NCI-H446 (cell line): Measurements from ENCODE around the gene DNMT1.

Experiments
- DNase-seq, 2 experiments: peaks; one replicate each; lab custom pipeline; 2025; lab: John Stamatoyannopoulos, UW

Gene DNMT1

GRCh38 chr19:10141479-10141878 lies 53.3 kb downstream of the DNMT1 start:
- no peak for DNase-seq

GRCh38 chr19:10139952-10140351 lies 54.8 kb downstream of the DNMT1 start:
- no peak for DNase-seq

DNA sequence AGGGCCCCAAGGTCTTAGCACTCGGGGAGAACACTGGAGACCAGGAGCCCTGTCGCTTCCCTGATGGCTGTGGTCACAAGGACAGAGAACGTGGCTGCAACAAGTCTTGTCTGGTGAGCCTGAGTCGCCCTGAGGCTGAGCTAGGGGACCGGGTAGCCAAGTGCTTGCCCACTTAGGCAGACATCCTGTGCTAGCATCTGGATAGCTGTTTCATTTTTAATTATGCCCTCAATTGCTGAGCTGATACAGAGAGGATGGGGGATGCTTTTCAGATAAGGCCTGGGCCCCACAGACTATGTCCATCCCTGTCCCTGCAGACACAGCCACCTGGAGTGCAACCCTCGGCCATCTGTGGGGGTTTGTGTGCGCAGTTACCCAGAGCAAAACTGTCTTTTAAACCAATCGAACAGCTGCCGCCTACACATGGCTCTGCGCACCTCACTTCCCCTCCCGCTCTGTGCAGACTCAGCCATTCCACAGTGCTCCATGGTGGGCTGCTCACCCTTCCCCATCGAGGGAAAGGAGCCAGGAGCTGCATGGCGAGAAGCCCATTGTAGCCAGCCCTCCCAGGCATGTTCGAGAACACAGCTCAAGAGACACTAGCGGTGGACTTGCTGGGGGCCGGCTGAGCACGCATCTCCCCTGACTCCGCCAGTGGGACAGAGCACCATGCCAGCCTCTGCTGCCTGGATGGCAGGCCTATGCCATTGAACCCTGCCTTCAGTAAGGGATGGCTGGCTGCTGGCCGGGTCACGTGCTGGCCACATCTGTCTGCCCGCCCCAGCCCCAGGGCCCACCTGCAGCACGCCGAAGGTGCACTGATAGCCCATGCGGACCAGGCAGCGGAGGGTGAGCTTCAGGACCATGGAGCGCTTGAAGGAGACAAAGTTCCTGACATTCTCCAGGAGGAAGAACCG lies 55.6 kb downstream of the DNMT1 start:
- no peak for DNase-seq

GRCh38 chr19:10137751-10138682 lies 56.7 kb downstream of the DNMT1 start:
- DNase-seq = no peak

DNA sequence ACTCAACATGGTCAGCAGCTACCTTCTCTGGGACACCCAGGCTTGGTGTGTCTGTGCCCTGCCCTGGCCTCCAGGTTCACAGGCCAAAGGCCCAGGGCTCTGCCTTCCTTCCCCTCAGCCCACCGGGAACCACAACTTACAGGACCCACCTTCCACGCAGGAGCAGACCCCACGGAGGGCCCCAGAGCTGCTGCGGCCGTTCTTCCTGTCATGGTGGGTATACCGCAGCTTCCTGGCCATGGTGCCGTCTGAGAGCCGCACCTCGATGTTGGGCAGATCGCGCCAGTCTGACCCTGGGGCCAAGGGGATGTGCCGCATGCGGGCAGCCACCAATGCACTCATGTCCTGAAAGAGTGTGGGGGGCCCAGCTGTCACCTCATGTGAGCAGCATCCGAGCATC lies 57.8 kb downstream of the DNMT1 start:
- DNase-seq = no peak

- DNase-seq = no peak
These were observed 59.0 kb downstream of the DNMT1 start for GRCh38 chr19:10135551-10136334.

DNA sequence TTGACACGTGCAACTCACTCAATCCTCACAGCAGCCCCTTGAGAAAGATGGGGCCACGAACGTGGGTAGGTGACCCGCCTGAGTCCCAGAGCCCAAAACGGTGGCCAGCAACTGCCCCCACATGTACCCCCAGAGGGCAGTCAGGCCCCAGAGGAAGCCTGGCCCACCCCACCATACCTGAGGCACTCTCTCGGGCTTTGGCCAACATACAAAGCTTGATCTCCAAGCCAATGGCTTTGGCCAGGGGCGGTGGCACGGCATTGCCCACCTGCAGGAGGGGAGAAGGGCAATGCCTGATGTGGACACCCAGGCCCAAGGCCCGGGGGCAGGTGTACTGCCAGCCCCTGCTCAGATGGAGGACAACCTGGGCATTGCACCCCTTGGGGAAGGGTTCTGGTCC lies 60.7 kb downstream of the DNMT1 start:
- DNase-seq = no peak

- no peak for DNase-seq
These were observed 61.2 kb downstream of the DNMT1 start for GRCh38 chr19:10133596-10133995.

DNA sequence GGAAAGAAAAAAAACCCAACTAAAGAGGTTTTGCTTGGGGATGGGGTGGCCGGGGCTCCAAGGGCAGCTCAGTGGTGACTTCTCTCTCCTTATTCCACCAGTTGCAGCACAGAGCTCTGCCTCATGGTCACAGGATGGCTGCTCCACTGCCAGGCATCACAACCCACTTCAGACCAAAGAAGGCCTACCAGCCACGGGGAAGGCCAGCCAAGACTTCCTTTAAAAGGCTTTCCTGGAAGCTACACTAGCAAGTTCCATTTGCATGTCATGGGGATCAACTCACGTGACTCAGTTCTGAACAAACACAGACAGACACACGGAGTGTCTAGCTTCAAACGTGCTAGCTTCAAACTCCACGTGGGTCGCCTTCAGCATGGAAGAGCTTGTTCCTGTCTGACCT lies 61.8 kb downstream of the DNMT1 start:
- no peak for DNase-seq

DNA sequence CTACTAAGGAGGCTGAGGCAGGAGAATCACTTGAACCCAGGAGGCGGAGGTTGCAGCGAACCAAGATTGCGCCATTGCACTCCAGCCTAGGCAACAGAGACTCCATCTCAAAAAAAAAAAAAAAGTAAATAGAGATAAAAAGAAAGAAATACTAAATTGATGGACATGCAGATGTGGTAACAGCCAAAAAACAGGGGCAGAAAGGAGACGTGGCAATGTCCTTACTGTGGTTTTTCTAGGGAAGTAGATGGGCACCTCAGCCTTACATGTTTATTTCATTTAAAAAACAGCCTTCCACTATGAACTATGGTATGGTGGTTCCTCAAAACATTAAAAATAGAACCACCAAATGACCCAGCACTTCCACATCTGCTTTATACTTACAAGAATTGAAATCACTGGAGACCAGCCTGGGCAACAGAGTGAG lies 68.5 kb downstream of the DNMT1 start:
- DNase-seq = no peak

DNA sequence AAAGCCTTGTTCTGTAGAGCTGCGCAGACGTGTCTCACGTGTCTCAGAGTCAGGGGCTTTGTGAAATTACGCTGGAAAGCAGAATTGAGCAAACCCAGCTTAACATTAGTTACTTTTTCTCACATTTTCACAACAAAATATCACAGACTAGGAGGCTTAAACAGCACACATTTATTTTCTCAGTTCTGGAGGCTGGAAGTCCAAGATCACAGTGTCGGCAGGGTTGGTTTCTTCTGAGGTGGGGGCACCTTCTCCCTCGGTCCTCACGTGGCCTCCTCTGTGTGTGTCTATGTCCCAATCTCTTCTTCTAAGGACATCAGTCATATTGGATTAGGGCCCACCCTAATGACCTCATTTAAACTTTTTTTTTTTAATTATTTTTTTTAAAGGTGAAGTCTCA lies 70.3 kb downstream of the DNMT1 start:
- DNase-seq = no peak

DNA sequence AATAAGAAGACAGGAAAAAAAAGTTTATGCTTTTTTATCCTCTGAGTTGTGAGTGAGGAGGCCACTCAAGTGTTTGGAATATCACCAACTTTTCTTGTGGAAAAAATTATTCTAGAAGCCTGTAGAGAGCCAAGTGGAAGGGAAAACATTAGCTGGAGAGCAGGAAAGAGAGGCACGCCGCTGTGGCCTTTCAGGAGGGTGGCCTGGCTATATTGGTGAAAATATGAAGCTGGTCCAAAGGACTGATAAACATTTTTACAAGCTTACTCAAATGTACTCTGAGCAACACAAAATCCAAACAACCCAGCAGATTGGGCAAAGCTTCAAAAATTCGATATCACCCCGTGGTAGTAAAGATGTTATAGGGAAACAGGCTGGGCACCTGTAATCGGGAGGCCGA lies 72.7 kb downstream of the DNMT1 start:
- no peak for DNase-seq

DNA sequence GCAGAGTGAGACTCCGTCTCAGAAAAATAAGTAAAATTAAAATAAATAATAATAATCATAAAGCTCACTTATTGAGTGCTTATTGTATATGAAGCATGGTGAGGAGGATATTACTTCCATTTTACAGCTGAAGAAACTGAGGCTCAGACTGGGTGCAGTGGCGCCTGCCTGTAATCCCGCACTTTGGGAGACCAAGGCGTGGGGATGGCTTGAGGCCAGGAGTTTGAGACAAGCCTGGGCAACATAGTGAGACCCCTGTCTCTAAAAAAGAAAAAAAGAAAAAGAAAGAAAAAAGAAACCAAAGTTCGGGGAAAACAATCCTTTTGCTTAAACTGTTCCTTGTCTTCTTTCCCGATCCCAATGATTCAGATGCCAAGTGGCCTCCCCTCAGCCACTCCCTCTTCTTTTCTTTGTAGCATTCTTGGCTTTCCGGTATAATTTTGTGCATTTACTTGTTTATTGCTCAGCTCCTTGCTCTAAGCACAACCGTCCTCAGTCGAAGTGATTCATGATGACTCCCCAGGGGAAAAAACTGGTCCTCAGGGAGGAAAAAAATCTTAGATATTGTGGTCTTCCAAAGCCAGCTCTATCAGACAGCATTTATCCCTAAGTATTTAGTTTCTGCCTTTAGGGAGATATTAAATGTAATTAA lies 74.1 kb downstream of the DNMT1 start:
- no peak for DNase-seq

DNA sequence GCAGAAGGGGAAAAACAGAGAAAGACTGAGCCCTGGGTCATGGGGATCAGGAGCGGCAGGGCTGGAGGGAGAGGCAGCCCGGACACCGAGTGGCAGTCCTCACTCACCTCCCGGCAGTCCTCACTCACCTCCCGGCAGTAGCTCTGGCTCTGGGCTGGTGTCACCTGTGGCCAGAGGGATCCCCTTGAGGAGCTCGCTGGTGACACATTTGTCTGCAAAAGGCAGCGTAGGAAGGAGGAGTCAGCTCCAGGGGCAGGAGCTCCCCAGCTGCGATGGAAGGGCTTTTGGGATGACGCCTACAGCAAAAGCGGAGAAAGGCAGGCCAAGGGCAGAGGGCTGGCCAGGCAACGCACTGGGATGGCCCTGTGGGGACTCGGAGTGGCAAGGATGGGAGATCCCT lies 75.8 kb downstream of the DNMT1 start:
- DNase-seq = no peak

DNA sequence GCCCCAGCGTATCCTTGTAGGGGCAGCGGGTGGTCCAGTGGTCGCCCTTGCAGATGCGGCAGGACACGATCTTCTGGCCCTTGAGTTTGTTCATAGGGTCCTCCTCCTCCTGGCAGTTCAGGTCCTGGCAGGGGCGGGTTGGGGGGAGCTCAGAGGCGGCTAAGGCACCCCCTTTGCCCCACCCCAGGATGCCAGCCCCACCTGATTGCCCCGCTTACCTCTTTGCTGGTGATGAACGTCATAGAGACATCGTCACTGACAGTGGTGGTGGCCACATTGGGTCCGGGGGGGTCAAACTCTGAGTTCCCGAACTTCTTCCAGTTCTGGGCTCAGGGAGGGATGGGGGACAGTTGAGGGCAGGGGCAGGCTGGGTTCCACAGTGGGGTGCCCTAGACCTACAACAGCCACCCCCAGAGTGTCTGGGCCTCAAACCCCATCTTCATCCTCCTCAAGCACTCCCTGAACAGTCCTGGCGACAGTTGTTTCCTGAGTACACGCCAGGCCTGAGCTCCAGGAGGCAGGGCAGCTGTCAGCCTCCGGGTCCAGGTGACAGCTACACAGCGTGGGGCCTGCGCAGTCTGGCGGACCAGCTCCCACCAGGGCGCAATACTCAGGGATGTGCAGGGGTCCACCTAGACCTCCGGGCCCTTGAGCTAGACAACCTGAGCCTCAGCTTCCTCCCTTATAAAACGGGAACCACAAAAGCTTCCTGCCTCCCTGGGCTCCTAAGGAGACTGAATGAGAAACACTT lies 77.7 kb downstream of the DNMT1 start:
- DNase-seq = no peak

GRCh38 chr19:10116085-10116865 lies 78.5 kb downstream of the DNMT1 start:
- DNase-seq = no peak

DNA sequence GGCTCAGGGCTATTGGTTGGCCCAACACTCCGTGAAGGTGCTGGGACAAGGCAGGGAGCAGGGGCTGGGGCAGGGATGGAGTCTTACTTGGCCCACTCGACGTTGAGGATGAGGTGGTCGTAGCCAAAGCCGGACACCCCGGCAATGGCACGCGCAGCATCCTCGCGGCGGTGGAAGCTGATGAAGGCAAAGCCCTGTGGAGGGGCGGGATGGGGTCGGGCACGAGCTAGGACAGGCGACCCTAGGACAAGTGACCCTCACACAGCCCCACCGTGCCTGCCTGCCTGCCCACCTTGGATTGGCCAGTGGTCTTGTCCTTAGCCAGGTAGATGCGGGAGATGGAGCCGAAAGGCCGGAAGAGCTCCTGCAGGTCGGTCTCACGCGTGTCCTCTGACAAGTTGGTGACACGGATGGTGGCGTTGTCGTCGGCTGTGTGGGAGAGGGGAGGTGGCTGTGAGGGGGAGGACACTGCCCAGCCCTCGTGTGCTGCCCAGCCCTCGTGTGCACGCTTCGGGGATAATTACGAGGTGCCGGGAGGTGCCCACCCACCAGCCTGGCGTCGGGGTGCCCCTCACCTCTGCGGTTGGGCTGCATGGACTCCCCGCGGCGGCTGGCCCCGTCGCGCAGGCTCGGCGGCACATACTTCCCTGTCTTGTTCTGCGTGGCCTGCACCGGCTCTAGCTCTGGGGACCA lies 79.2 kb downstream of the DNMT1 start:
- no peak for DNase-seq

DNA sequence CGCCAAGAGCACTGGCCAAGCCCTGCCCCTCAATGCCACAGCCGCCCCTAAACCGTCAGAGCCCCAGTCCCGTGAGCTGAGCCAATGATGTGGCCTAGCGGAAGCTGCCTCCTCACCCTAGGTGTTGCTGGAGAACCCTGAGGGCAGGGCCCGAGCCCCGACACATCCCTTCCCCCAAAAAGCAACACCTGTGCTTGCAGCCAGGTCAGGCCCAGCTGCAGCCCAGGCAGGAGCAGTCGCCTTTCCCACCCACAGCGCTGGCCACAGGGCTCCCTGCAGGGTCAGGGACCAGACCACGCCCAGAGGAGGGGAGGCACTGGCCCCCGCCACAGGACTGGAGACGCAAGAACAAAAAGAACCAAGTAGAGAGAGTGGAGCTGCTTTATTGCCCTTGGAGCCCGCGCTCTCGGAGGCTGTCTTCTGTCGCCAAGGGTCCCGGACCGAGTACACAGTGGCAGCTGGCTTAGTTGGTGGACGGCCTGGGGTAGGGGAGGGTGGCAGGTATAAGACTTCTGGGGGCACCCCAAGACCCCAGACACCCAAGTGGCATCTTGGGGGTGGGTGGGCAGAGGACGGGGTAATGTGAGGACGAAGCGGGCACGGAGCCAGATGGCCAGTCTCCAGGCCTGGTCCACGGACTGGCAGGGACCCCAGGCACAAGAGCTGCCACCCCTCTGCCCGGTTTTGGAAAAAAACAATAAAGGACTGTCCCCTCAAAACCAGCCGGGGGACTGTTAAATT lies 79.9 kb downstream of the DNMT1 start:
- no peak for DNase-seq
